G401.6 (cell line): ENCODE results near the gene CCDC187.
"Not testable (repeated sequence)": the region's sequence is repeated elsewhere in the genome, so short reads cannot be mapped to it uniquely, and the experiment has no call there.

Source experiments
- FAIRE-seq: peaks from 2 replicates; lab custom pipeline; 2012; peaks lifted over from hg19 to GRCh38; lab: Jason Lieb, UNC

Gene CCDC187

GRCh38 chr9:136239135-136239982 is 64.5 kb downstream of the CCDC187 start:
- no peak for FAIRE-seq

GRCh38 chr9:136238342-136238732 is 65.6 kb downstream of the CCDC187 start:
- no peak for FAIRE-seq

GRCh38 chr9:136237486-136238341 is 66.2 kb downstream of the CCDC187 start:
- FAIRE-seq = no peak

GRCh38 chr9:136236471-136237410 is 67.2 kb downstream of the CCDC187 start:
- FAIRE-seq = not testable (repeated sequence)

GRCh38 chr9:136235709-136236455 is 68.0 kb downstream of the CCDC187 start:
- FAIRE-seq = no peak

GRCh38 chr9:136235171-136235570 is 68.7 kb downstream of the CCDC187 start:
- FAIRE-seq = no peak

GRCh38 chr9:136234597-136234996 is 69.3 kb downstream of the CCDC187 start:
- no peak for FAIRE-seq

- FAIRE-seq = no peak
Measured at GRCh38 chr9:136233868-136234267, 70.0 kb downstream of the CCDC187 start.

GRCh38 chr9:136233411-136233810 is 70.5 kb downstream of the CCDC187 start:
- no peak for FAIRE-seq

- no peak for FAIRE-seq
Measured at GRCh38 chr9:136232969-136233368, 70.9 kb downstream of the CCDC187 start.

- no peak for FAIRE-seq
Measured at GRCh38 chr9:136231478-136232297, 72.2 kb downstream of the CCDC187 start.

- no peak for FAIRE-seq
Measured at GRCh38 chr9:136230773-136231172, 73.1 kb downstream of the CCDC187 start.

GRCh38 chr9:136230365-136230764 is 73.5 kb downstream of the CCDC187 start:
- FAIRE-seq = no peak

- FAIRE-seq = no peak
Measured at GRCh38 chr9:136229096-136230065, 74.5 kb downstream of the CCDC187 start.

GRCh38 chr9:136228107-136228875 is 75.6 kb downstream of the CCDC187 start:
- FAIRE-seq = no peak

GRCh38 chr9:136226680-136227407 is 77.0 kb downstream of the CCDC187 start:
- no peak for FAIRE-seq

GRCh38 chr9:136225748-136226679 is 77.9 kb downstream of the CCDC187 start:
- FAIRE-seq = no peak
